NOMO-1 (cell line): ENCODE data around the gene NCAPH2.
A peak's percentile ranks its signal among the peaks of the same experiment; 100 is the strongest.

Experiments used
- DNase-seq, 2 experiments: peaks; one replicate each; lab custom pipeline; 2025; ENCODE audit not compliant: unreplicated experiment in 2 of 2; lab: John Stamatoyannopoulos, UW

Gene NCAPH2

DNA sequence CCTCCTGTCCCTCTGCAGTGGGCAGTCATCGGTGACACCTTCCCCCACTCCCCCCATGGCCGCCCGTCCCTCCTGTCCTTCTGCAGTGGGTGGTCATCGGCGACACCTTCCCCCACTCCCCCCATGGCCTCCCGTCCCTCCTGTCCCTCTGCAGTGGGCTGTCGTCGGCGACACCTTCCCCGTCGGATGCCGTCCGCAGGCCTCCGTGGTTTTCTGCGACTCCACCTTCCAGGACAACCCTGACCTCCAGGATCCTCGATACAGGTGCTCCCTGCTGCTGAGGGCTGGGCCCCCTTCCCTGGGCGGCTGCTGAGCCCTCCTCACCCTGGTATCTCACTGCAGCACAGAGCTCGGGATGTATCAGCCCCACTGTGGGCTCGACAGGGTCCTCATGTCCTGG is 19.1 kb upstream of the NCAPH2 start:
- no peak for DNase-seq

DNA sequence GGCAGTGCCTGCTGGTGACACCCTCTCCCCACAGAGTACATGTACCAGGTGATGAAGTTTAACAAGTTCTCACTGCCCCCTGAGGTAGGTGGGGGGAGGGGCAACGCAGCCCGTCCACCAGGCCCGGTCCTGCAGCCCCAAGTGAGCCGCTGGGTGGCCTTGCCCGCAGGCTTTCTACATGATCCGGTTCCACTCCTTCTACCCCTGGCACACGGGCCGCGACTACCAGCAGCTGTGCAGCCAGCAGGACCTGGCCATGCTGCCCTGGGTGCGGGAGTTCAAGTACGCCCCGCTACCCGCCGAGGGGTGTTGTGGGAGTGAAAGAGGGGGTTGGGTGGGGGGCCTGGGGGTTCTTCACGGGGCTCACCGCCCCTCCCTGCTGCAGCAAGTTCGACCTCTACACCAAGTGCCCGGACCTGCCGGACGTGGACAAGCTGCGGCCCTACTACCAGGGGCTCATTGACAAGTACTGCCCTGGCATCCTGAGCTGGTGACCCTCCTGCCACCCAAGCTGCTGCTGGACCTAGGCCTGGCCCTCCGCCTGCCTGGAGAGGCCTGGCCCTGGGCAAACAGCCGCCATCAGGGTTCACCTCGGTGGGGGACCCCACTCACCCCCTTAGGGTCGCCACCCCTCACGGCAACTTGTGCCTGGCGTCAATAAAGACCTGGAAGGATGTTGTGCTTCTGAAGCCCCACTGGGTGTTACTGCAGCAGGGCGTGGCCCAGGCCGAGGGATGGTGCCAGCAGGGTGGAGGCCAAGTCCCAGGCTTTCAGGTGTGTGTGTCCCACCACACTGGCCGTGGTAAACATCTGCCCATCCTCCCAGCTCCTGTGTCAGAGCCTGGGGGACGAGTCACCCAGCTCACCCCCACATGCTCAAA is 18.4 kb upstream of the NCAPH2 start:
- DNase-seq, result no peak

DNA sequence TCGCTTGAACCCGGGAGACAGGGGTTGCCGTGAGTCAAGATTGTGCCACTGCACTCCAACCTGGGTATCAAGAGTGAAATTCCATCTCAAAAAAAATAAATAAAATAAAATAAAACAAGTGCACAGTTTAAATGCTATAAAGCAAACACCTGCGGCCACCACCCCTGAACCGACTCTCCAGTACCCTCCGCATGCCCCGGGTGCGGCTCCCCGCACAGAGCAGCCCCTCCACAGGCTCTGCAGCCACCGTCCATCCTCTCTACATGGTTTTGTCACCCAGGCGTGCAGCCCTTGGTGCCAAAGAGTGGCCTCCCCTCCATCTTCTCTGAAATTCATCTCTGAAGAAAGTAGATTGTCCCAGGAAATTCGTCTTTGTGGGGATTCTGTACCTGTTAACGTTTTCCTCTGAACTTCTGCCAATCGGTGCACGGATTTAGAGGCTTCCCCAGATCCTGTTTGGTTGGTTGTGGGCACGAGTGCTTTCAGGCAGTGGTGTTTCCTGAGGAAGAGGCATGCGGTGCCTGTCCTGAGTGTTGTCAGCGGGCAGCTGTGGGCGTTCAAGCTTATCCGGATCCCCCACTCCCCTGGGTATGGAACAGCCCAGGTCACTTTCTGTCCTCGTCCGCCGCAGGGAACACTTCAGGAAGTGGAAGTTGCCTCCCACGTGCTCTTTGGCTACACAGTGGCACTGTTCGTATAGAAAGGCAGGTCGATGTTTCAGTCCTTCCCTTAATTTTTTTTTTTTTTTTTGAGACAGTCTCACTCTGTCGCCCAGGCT is 17.3 kb upstream of the NCAPH2 start:
- no peak for DNase-seq

DNA sequence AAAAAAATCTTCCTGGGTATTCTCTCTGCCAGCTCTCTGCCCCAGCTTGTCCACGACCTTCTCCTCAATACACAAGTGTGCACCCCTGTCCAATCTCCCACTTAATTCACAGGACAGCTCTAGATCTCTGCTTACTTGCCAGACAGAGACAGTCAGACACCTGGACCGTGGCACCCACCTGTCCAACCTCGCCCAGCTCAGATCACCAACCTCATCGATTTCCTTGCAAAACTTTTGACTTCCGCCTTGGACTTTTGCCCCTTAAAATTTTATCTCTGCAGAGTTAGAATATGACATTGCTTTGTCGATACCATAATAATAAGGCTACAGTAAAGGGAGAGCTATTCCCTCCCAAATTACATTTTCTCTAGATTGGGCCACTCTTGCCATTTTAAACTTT is 10.9 kb upstream of the NCAPH2 start:
- no peak for DNase-seq

DNA sequence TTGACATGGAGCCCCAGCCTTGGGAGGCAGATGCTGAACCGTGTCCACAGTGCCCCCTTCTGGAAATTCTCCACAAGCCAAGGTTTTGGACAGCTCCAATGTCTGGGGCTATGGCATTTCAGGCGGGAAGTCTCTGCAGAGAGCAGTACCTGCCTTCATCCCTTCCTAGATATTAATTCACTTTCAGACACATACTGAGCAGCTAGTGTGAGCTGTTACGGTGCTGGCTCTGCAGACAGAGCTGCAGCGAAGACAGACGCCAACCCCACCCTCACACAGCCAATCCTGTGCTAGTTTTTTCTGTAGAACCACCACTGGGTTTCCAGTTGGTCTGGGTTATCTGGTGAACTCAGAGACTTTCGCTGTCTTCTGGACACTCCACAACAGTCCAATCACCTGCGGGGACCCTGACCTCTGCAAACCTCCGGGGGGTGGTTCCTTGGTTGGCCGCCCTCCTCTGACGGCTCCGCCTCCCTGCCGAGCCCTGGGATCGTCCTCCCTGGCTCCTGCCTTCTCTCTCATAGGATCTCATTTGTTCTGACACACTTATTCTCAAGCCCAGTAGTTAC is 9.6 kb upstream of the NCAPH2 start:
- peak; percentile 46 to 67 for DNase-seq

DNA sequence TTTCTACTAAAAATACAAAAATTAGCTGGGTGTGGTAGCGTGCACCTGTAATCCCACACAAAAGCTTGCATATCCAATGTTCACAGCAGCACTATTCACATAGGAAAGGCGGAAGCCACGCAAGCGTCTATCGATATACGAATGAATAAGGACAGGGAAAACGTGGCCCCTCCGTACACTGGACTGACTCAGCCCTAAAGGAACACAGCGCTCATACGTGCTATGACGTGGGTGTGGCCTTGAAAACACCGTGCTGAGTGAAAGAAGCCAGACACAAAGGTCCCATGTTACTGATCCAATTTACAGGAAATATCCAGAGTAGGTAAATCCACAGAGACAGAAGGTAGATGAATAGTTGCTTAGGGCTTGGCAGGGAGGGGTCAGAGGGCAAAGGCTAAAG is 7.6 kb upstream of the NCAPH2 start:
- no peak for DNase-seq

DNA sequence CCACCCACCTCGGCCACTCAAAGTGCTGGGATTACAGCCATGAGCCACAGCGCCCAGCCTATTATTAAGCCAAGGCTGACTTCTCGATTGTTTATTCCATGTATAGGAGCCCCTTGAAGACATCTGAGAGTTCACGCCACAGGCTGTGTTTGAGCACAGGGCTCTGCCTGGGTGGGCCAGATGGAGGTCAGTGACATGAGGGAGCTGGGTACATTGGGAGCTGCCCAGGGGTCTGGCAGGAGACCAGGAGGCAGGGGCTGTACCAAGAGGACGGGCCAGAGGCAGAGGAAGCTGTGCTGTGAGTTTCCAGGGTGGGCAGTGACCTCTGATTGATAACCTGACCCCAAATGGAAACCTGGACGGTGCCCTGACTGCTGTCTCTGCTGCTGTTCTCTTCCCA is 5.9 kb upstream of the NCAPH2 start:
- no peak for DNase-seq

DNA sequence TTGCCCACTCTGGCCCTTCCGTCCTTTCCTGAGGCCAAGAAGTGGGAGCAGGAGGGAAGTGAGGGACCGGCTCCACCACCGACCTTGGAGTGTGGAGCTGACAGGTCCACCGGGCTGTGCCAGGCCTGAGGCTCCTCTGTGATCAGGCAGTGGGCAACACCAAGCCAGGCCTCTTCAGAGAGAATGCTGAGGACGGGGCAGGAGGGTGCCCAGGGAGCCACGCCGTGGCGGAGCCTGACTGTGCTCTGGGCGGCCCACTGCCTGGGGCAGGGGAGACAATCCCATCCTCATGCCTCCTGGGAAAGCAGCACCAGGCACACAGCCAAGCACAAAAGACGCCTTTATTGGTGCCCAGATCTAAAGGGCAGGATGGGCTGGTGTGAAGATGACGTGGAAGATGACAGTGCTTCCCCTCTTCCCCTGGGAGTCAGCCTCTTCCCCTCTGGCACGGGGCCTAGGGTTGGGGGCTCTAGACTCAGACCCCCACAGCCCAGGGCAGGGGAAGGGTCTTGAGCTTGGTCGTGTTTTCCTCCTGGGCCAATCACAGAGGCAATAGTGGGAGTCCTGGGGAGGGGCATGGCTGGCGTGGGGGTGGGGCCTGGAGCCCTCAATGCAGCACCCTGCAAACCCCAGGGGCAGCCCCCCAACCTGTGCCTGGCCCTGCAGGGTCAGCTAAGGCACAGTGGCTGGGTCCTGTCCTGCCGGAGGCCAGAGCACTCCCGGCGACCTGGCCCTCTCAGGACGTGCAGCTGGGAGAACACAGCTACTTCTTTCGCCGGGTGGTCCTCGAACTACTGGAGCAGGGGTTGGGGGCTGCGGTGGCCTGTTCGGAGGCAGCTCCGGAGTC is 5.2 kb upstream of the NCAPH2 start:
- no peak for DNase-seq

DNA sequence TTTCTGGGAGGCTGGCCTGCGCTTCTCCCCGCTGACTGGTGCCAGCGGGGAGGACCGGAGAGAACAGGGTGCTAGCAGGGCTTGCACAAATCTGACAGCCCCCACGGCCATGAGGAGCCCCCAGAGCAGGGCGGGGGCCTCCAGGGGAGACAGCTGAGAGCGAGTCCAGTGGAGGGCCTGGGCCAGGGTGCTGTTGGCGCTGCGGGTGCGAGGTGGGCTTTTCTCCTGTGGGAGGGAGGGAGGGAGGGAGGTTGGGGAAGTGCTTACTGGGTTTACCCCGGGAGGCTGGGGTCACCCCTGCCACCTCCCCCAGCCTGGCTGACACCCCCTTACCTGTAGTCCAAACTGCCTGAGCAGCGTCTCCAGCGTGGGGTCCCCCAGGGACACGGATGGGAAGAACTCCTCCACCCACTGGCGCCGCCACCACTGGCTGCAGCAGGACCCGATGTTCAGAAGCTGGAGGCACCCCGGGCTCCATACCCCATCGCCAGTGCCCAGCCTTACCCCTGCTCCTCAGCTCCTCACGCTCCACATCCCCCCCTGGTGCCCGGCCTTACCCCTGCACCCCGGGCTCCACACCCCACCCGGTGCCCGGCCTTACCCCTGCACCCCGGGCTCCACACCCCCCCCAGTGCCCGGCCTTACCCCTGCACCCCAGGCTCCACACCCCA is 4.4 kb upstream of the NCAPH2 start:
- DNase-seq, result no peak

DNA sequence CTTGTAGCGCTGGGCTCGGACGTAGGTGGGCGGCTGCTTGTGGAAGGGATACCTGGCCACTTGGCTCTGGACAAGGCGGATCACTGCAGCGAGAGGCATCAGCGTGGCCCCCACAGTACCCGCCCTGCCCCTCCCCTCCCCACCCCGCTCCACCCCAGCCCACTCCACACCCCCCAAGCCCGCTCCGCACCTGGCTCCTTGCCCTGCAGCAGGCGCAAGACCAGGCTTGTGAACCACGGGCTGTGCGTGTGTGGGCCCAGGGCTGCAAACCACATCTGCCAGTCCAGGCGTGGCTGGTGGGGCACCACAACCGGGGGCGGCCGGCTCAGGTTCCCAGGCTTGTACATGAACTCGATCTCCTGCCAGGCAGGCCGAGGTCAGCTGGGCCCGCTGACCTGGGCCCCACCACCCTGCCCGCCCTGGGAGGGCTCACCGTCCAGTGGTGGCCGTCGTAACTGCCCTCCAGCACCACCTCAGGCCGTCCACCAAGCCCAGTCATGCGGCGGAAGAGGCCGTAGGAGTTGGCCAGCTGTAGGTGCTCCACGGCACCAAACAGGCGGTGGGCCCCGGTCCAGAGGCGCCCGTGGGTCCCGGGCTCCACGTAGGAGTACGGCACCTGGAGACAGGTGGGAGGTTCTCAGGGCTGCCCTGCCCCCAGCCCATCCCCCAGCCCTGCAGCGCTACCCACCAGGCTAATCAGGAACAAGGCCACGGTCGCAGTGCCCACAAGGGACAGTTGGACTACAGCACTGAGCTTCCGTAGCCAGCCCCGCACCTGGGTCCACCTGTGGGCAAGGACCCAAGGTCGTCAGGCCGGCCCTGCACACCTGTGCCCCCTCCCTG is 3.4 kb upstream of the NCAPH2 start:
- no peak for DNase-seq

DNA sequence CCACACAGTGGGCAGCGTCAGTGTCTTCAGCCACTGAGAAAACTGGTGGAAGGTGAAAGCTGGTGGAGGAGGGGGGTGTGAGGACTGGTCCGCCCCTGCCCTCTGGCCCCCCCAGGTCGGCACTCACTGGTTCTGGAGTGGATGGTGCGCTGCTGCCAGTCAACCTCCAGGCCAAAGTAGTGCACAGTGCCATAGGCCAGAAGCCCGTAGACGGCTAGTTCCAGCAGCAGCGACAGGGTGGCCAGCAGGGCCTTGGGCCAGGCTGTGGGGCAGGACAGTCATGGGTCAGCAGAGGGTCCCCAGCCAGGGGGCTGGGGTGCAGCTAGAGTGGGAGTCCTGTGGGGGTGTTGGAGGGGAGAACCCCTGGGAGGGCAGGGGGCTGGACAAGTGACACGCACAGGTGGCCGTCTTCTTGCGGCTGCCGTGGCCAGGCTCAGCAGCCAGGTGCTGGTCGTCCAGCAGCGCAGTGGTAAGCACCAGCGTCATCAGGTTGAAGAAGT is 2.7 kb upstream of the NCAPH2 start:
- DNase-seq, result no peak

DNA sequence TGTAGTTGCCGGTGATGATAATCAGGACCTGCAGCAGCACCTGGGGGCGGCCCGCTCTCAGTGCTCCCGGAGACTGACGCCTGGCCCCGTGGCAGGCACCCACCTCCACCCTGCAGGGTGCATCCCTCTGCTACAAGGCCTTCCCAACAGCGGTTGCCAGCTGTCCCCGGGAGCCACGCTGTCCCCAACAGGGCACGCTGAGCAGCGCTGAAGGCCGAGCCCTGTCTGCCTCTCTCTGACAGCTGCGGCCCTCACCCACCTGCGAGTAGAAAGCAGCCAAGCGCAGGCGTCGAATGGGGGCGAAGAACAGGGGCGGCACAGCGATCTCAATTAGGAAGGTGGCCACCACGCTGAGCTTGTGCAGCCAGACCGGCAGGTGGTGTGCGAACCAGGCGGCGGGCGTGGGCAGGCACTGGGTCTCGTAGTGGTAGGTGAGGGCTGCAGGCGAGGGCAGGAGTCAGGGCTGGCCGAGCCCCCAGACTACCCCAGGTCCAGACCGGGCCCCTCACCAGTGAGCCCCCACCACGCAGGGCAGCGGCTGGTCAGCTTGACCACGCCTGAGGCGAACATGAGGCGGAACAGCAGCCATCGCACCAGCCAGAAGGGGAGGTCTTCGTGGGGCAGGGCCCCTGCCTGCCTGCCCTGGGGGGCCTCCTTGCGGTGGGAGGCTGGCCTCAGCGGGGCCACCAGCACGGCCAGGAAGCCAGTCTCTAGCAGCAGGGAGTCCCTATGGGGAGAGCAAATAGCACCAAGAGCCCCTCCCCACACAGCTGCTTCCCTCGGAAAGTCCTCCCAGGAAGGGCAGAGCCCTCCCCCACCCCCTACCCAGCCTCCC is 2.0 kb upstream of the NCAPH2 start:
- no peak for DNase-seq

DNA sequence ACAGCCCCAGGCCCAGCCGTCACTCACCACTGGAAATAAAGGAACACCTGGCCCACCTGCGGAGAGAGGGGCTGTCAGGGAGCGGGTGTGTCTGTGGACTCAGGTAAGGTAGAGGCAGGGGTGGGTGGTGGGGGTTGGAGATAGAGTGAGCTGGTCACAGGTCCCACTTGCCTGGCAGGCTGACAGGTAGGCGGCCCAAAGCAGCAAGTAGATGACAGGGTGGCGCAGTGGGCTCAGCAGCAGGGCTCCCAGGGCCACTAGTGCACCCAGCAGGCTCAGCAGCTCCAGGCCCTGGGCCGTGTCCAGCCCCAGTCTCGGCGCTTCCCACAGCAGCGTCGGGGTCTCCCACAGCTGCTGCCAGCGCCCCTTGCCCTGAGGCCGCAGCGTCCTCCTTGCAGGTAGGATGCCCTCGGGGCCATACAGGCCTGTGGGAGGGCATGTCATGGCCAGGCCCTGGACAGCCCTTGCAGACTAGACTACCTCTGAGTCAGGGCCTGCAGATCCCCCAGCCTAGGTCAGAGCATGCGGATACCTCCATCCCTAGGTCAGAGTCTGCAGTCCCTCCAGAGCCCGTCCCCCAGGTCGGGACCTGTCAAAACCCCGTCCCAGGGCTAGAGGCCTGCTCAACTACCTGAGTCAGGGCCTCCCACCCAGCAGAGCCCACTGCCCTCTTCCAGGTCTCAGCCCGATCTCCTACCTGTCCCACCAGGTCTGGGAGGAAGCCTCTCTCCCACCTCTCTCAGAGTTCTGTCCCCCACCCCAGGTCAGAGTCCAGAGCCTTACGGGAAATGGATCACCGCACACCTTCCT is 1.2 kb upstream of the NCAPH2 start:
- no peak for DNase-seq

DNA sequence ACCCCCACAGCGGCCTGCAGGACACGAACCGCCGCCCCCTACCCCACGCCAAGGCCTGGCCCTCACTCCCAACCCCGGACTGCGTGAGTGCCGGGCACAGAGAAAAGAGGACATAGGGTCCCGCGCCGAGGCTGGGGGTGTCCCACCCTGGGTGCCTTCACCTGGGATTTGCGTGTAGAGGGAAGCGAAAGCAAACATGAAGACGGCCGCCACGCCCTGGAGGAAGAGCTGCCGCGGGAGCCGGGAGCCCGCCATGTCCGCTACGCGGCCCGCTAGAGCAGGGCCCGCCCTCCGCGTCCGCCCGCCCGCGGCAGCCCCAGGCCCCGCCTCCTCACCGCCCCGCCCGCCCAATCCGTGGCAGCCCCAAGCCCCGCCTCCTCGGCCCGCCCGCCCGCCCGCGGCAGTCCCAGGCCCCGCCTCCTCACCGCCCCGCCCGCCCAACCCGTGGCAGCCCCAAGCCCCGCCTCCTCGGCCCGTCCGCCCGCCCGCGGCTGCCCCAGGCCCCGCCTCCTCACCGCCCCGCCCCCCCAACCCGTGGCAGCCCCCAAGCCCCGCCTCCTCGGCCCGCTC is 518 bp upstream of the NCAPH2 start, which contains the start of gene LMF2:
Gene LMF2, minus strand, starts transcription at position 282 of the 570 bp plus-strand sequence. Its CDS starts 27 bp downstream, at position 255.
- DNase-seq, result peak; percentile 81 to 95

DNA sequence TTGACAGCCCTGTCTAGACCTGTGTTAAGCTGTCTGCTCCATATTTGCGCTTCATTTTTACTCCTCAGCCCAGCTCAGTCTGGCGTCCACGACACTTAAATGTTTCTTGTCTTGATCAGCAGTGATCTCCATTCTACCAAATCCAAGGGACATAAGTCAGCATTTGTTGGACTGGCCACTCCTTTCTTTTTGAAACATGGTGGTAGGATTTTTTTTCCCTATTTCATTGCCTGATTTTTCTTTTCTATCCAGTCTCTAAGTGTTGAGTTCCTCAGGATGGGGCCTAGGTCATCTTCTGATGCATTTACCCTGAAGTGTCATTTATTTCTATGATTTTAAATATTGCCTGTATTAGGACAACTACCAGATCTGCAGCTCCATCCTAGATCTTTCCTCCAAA is 873 bp downstream of the NCAPH2 start:
- DNase-seq, result no peak

DNA sequence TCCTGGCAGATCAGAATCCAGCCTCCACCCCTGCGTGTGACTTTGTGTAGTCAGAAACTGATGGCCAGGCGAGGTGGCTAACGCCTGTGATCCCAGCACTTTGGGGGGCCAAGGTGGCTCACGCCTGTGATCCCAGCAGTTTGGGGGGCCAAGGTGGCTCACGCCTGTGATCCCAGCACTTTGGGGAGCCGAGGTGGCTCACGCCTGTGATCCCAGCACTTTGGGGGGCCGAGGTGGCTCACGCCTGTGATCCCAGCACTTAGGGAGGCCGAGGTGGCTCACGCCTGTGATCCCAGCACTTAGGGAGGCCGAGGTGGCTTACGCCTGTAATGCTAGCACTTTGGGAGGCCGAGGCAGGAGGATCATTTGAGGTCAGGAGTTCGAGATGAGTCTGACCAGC is 5.2 kb downstream of the NCAPH2 start:
- no peak for DNase-seq

DNA sequence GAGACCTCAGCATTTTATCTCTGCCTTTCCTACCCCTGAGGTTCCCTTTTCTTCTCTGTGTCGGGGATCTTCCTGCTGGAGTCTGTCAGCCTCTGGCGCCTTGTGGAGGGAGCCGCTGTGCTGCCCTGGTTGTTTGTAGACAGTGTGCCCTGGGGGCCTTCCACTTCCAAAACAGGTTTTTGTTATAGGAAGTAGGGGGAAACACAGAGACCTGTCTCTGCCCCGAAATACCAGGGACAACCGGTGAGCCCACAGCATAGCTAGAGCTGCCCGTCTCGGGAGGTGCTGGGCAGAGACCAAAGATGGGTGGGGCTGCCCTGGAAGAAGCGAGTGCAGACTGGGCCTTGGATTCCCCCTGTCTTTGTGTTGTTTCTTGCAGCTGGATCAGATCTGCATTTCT is 8.0 kb downstream of the NCAPH2 start:
- DNase-seq, result no peak
